ENCODE data around the gene ADGRL3. TPM values are rescaled to one million over a fixed set of nuclear protein-coding genes. Genes with fewer than 3 reads are reported as not detected.

ADGRL3 gene
- total RNA-seq, 1 donor, result under 0.01 TPM

- H3K9me3 ChIP-seq (ENCODE audit: low read depth, low read length), result peaks cover 5% of the 10 kb centered on the region
- no peak overlapping the region for H3K4me3 ChIP-seq (ENCODE audit: low read length)
- no peaks in the 10 kb centered on the region for H3K4me1 ChIP-seq (ENCODE audit: insufficient read depth, low read length)
- H3K27me3 ChIP-seq (ENCODE audit: insufficient read depth, low read length), result no peaks in the 10 kb centered on the region
Measured at GRCh38 chr4:62057031-62057430, 856.9 kb downstream of the ADGRL3 start.

DNA sequence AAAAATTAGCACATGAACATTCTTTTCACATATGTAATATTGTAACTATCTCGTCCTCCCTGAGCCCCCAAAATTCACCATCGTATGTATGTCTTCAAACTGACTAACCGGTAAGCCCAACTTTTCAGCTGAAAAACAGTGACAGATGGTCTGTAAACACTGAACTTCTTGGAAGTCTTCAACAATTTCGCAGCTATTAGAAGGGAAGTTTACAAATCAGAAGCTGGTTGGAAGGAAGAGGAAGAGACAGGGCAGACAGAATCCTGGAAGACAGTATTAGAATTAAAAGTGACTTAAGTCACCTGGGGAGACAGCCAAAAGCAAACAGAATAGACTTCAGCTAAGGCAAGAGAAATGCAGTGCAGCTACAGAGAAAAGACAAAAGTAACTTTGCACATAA lies 858.4 kb downstream of the ADGRL3 start:
- peaks cover 5% of the 10 kb centered on the region for H3K9me3 ChIP-seq (ENCODE audit: low read depth, low read length)
- H3K27me3 ChIP-seq (ENCODE audit: insufficient read depth, low read length), result no peaks in the 10 kb centered on the region
- H3K4me1 ChIP-seq (ENCODE audit: insufficient read depth, low read length), result no peaks in the 10 kb centered on the region
- no peak overlapping the region for H3K4me3 ChIP-seq (ENCODE audit: low read length)

DNA sequence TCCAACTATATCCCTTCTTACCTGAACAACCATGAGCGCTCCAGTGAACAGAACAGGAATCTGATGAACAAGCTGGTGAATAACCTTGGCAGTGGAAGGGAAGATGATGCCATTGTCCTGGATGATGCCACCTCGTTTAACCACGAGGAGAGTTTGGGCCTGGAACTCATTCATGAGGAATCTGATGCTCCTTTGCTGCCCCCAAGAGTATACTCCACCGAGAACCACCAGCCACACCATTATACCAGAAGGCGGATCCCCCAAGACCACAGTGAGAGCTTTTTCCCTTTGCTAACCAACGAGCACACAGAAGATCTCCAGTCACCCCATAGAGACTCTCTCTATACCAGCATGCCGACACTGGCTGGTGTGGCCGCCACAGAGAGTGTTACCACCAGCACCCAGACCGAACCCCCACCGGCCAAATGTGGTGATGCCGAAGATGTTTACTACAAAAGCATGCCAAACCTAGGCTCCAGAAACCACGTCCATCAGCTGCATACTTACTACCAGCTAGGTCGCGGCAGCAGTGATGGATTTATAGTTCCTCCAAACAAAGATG lies 870.2 kb downstream of the ADGRL3 start:
- H3K9me3 ChIP-seq (ENCODE audit: low read depth, low read length), result no peaks in the 10 kb centered on the region
- H3K4me3 ChIP-seq (ENCODE audit: low read length), result no peak overlapping the region

DNA sequence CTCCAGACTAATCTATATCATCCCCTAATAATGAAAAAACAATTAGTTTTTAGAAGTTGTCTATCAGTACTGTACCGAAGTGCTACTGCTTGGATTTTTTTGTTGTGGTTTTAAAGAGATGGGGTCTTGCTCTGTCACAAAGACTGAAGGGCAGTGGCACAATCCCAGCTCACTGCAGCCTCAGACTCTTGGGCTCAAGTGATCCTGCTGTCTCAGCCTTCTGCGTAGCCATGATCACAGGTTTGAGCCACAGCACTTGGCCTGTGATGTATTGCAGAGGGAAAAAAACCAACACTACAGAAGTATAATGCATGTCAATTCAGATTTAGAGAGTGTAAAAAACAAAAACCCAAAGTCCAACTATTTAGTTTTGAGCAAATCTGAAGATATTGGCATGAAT lies 875.0 kb downstream of the ADGRL3 start:
- Histone ChIP-seq H3K4me1 (ENCODE audit: insufficient read depth, low read length) (no peaks in the 10 kb centered on the region), H3K9me3 (ENCODE audit: low read depth, low read length) (no peaks in the 10 kb centered on the region), H3K4me3 (ENCODE audit: low read length) (no peak overlapping the region), H3K27me3 (ENCODE audit: insufficient read depth, low read length) (no peaks in the 10 kb centered on the region)

More for the DNA sequence above, 870.2 kb downstream of the ADGRL3 start:
- Histone ChIP-seq H3K4me1 (ENCODE audit: insufficient read depth, low read length) (no peaks in the 10 kb centered on the region), H3K27me3 (ENCODE audit: insufficient read depth, low read length) (no peaks in the 10 kb centered on the region)

DNA sequence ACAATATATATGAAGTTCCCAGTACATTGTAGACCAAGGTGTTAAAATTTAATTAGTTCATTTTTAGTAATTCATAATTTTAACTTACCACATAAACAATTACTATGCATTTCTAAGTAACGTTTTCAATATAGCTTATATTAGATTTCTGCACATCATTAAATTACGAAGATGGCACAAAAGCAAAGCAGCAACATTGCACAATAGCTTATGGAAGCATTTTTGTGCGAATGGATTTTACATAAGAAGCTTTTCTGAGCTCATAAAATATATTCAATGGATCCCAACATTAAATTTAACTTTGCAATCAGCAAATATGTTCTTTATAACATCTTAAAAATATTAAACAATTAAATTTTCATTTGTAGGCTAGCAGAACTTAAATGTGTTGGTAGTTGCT lies 875.4 kb downstream of the ADGRL3 start:
- no peaks in the 10 kb centered on the region for H3K4me1 ChIP-seq (ENCODE audit: insufficient read depth, low read length)
- H3K4me3 ChIP-seq (ENCODE audit: low read length), result no peak overlapping the region
- no peaks in the 10 kb centered on the region for H3K27me3 ChIP-seq (ENCODE audit: insufficient read depth, low read length)
- no peaks in the 10 kb centered on the region for H3K9me3 ChIP-seq (ENCODE audit: low read depth, low read length)

DNA sequence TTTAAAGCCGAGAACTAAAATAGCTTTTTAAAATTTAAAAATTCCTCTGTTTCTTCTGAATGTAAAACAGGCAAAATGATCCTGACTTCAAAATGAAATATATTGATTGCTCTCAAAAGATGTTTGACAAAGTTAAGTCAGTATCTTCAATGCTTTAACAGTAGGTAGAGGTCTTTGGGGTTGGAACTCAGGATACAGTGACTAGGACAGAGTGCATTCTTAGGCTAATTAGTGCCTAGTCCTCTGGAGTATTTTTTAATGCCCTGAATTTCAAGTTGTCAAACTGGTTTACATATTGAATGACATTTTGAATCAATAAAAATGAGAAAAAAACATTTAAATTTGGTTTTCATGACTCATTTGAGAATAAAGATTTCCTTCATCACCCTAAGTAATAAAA lies 877.3 kb downstream of the ADGRL3 start:
- Histone ChIP-seq H3K9me3 (ENCODE audit: low read depth, low read length) (no peaks in the 10 kb centered on the region), H3K27me3 (ENCODE audit: insufficient read depth, low read length) (no peaks in the 10 kb centered on the region), H3K4me1 (ENCODE audit: insufficient read depth, low read length) (no peaks in the 10 kb centered on the region), H3K4me3 (ENCODE audit: low read length) (no peak overlapping the region)

- no peaks in the 10 kb centered on the region for H3K27me3 ChIP-seq (ENCODE audit: insufficient read depth, low read length)
- H3K9me3 ChIP-seq (ENCODE audit: low read depth, low read length), result no peaks in the 10 kb centered on the region
- H3K4me3 ChIP-seq (ENCODE audit: low read length), result no peak overlapping the region
- H3K4me1 ChIP-seq (ENCODE audit: insufficient read depth, low read length), result no peaks in the 10 kb centered on the region
Measured at GRCh38 chr4:62080431-62080830, 880.3 kb downstream of the ADGRL3 start.

DNA sequence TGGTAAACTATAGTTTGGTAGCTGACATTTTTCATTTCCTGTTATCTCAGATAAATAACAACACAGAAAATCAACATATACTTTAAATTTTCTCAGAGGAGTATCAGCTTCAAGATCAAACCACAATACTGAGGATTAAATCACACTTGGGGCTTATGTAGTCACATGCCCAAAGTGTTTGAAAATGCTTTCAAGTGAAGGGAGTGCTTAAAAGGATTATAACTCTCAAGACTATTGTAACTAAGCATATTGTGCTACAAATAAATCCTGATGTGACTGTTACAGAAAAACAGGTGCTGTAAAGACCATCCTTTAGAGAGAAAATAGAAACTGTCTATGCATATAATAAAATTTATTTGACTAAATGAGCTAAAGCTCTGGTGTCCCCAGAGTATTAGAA lies 887.6 kb downstream of the ADGRL3 start:
- H3K9me3 ChIP-seq (ENCODE audit: low read depth, low read length), result no peaks in the 10 kb centered on the region
- no peaks in the 10 kb centered on the region for H3K4me1 ChIP-seq (ENCODE audit: insufficient read depth, low read length)
- H3K27me3 ChIP-seq (ENCODE audit: insufficient read depth, low read length), result no peaks in the 10 kb centered on the region
- no peak overlapping the region for H3K4me3 ChIP-seq (ENCODE audit: low read length)

- Histone ChIP-seq H3K9me3 (ENCODE audit: low read depth, low read length) (no peaks in the 10 kb centered on the region), H3K4me3 (ENCODE audit: low read length) (no peak overlapping the region), H3K4me1 (ENCODE audit: insufficient read depth, low read length) (no peaks in the 10 kb centered on the region), H3K27me3 (ENCODE audit: insufficient read depth, low read length) (no peaks in the 10 kb centered on the region)
Measured at GRCh38 chr4:62093735-62094134, 893.6 kb downstream of the ADGRL3 start.

- Histone ChIP-seq H3K9me3 (ENCODE audit: low read depth, low read length) (no peaks in the 10 kb centered on the region), H3K4me1 (ENCODE audit: insufficient read depth, low read length) (no peaks in the 10 kb centered on the region), H3K4me3 (ENCODE audit: low read length) (no peak overlapping the region), H3K27me3 (ENCODE audit: insufficient read depth, low read length) (no peaks in the 10 kb centered on the region)
Measured at GRCh38 chr4:62096881-62097280, 896.8 kb downstream of the ADGRL3 start.

GRCh38 chr4:62115216-62115615 lies 915.1 kb downstream of the ADGRL3 start:
- no peaks in the 10 kb centered on the region for H3K4me1 ChIP-seq (ENCODE audit: insufficient read depth, low read length)
- no peaks in the 10 kb centered on the region for H3K27me3 ChIP-seq (ENCODE audit: insufficient read depth, low read length)
- H3K4me3 ChIP-seq (ENCODE audit: low read length), result no peak overlapping the region
- peaks cover 5% of the 10 kb centered on the region for H3K9me3 ChIP-seq (ENCODE audit: low read depth, low read length)

- Histone ChIP-seq H3K4me3 (ENCODE audit: low read length) (no peak overlapping the region), H3K9me3 (ENCODE audit: low read depth, low read length) (peaks cover 5% of the 10 kb centered on the region), H3K4me1 (ENCODE audit: insufficient read depth, low read length) (no peaks in the 10 kb centered on the region), H3K27me3 (ENCODE audit: insufficient read depth, low read length) (no peaks in the 10 kb centered on the region)
Measured at GRCh38 chr4:62117886-62118285, 917.8 kb downstream of the ADGRL3 start.

DNA sequence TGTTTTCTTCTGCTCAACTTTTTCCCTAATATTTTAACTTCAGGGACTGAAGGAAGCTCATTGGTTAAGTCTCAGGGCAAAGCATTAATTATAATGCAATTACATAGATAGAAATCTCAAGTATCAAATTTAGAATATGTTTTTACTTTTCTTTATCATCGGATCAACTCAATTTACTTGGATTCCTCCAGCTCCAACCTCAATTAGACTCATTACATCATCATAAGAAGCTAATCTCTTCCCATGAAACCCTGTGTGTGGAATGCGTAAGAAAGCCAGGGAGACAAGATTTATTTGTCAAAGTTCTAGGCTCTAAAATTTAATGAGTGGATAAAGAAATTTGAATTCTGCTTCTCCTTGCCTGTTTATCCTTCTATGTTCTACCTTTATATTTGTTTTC lies 918.4 kb downstream of the ADGRL3 start:
- Histone ChIP-seq H3K9me3 (ENCODE audit: low read depth, low read length) (peaks cover 5% of the 10 kb centered on the region), H3K27me3 (ENCODE audit: insufficient read depth, low read length) (no peaks in the 10 kb centered on the region), H3K4me1 (ENCODE audit: insufficient read depth, low read length) (no peaks in the 10 kb centered on the region), H3K4me3 (ENCODE audit: low read length) (no peak overlapping the region)

DNA sequence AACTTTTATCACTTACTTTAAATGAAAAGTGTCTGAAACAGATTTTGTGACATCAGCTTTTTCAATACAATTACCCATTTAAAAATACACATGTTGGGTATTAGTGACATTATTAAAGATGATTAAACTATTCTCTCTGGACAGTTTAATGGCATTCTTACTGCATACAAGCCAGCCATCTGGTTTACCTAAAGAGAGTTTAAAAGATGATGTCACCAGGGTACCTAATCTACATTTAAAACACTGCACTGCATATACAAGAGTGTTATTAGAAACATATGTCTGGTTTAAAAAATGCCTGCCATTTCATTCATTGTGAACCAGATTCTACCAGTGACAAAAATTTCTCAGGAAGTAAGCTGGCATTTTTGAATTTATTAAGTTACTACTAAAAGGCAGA lies 919.1 kb downstream of the ADGRL3 start:
- H3K9me3 ChIP-seq (ENCODE audit: low read depth, low read length), result peaks cover 5% of the 10 kb centered on the region
- no peak overlapping the region for H3K4me3 ChIP-seq (ENCODE audit: low read length)
- H3K4me1 ChIP-seq (ENCODE audit: insufficient read depth, low read length), result no peaks in the 10 kb centered on the region
- H3K27me3 ChIP-seq (ENCODE audit: insufficient read depth, low read length), result no peaks in the 10 kb centered on the region

- H3K9me3 ChIP-seq (ENCODE audit: low read depth, low read length), result no peaks in the 10 kb centered on the region
- no peaks in the 10 kb centered on the region for H3K4me1 ChIP-seq (ENCODE audit: insufficient read depth, low read length)
- no peaks in the 10 kb centered on the region for H3K27me3 ChIP-seq (ENCODE audit: insufficient read depth, low read length)
- no peak overlapping the region for H3K4me3 ChIP-seq (ENCODE audit: low read length)
Measured at GRCh38 chr4:62126064-62126732, 926.1 kb downstream of the ADGRL3 start.
